Measurements from ENCODE around the gene TYK2. TPM values are rescaled to one million over a fixed set of nuclear protein-coding genes. Genes with fewer than 3 reads are reported as not detected.

Gene TYK2
- 100 to 1,000 TPM; 153 to 155 TPM for total RNA-seq

DNA sequence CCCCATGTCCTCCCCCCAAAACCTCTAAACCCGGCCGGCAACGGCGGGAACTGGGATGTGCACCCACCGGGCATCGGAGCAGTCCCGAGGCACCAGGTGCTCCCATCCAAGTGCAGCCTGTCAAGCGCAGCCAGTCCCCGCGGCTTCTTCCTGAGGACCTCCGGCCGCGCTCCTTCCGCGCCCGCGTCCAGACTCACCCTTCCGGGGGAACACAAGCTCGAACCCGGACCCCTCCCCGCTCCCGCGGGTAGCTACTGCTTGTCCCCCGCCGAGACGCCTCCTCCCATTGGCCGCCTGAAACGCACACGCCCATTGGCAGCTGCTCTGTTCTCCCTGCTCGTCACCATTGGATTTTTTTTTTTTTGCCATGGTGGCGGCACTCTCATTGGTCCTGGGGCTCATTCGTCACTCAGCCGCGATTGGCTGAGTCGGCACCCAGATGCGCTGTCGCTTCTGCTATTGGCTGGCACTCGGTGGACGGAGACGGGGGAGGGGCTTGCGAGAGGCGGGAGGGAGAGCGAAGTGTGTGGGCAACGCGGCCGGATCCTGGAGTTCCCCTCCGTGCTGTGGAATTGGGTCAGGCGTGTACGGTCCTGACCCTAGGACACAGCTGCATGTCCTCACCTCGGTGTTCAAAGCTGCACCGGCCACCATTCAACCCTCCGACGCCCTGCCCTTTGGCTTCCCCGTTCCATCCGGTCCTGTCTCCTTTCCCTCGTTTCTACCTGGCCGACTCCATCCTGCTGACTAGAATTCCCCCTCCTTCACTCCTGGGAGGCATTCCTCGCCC, at the start of gene TYK2:
Gene TYK2, minus strand, starts transcription at position 260 of the 790 bp plus-strand sequence. CDS start 2,166 bp downstream, outside the sequence.
- H3K9me3 Mint-ChIP-seq = no peaks in the 10 kb centered on the region
- H3K36me3 Mint-ChIP-seq = peaks cover 22% of the 10 kb centered on the region
- peak; percentile 97 for DNase-seq
- peak within 1 kb of the TSS; percentile 93 for H3K27ac Mint-ChIP-seq
- H3K4me1 Mint-ChIP-seq = peaks cover 14% of the 10 kb centered on the region
- peak within 1 kb of the TSS; percentile 88 for H3K4me3 Mint-ChIP-seq
- no peaks in the 10 kb centered on the region for H3K27me3 Mint-ChIP-seq

DNA sequence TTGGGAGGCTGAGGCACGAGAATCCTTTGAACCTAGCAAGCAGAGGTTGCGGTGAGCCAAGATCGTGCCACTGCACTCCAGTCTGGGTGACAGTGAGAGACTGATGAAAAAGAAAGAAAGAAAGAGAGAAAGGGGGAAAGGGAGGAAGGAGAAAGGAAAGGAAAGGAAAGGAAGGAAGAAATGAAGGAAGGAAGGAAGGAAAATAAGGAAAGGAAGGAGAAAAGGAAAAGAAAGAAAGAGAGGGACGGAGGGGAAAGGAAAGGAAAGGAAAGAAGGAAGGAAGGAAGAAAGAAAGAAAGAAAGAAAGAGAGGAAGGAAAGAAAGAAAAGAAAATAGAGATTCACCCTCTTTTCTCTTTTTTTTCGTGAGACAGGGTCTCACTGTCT, 48.6 kb upstream of the TYK2 start:
- Mint-ChIP-seq H3K9me3 (no peaks in the 10 kb centered on the region), H3K4me1 (peaks cover 64% of the 10 kb centered on the region), H3K27ac (no peak overlapping the region), H3K4me3 (no peak overlapping the region), H3K27me3 (peaks cover 56% of the 10 kb centered on the region), H3K36me3 (peaks cover 12% of the 10 kb centered on the region)
- DNase-seq = no peak

- no peaks in the 10 kb centered on the region for H3K9me3 Mint-ChIP-seq
- DNase-seq = no peak
- peaks cover 69% of the 10 kb centered on the region for H3K4me1 Mint-ChIP-seq
- peaks cover 72% of the 10 kb centered on the region for H3K27me3 Mint-ChIP-seq
- H3K36me3 Mint-ChIP-seq = peaks cover 12% of the 10 kb centered on the region
- H3K4me3 Mint-ChIP-seq = no peak overlapping the region
- peak overlapping the region; percentile 81 for H3K27ac Mint-ChIP-seq
These were observed 46.8 kb upstream of the TYK2 start for GRCh38 chr19:10427169-10427568.

DNA sequence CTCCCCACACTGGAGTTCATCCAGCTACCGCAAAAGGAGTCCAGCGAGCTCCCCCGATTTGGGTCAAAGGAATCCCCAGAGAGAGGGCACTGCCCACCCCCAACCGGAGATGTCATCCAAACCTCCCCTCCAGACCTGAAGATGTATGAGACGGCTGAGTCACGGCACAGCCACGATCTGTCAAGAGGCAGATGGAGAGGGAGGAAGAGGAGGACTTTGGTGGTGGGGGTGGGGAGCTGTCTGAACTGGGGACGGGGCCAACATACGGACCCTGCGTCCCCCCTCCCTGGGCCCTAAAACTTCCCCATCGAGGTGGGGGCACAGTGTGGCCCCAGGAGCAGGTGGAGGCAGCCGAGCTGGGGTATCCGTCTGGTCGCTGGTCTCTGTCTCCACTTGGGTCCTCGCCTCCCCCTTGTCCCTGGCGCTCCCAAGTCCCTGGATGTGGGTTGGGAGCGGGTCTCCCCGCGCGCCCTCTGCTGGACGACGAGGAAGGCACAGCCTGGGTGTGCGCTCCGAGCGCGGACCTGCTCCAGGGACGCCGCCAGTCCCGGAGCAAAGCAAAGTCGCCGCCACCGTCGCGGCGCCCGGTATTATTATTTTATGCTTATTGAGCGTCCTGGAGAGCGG, 43.8 kb upstream of the TYK2 start:
- peak overlapping the region; percentile 75 for H3K4me3 Mint-ChIP-seq
- H3K36me3 Mint-ChIP-seq = peaks cover 8% of the 10 kb centered on the region
- DNase-seq = peak; percentile 76
- no peaks in the 10 kb centered on the region for H3K9me3 Mint-ChIP-seq
- peaks cover 69% of the 10 kb centered on the region for H3K4me1 Mint-ChIP-seq
- H3K27ac Mint-ChIP-seq = peak overlapping the region; percentile 44
- peaks cover 68% of the 10 kb centered on the region for H3K27me3 Mint-ChIP-seq

GRCh38 chr19:10422846-10423245, 42.5 kb upstream of the TYK2 start:
- H3K4me3 Mint-ChIP-seq = no peak overlapping the region
- H3K9me3 Mint-ChIP-seq = no peaks in the 10 kb centered on the region
- H3K4me1 Mint-ChIP-seq = peaks cover 66% of the 10 kb centered on the region
- no peak for DNase-seq
- H3K36me3 Mint-ChIP-seq = peaks cover 5% of the 10 kb centered on the region
- H3K27ac Mint-ChIP-seq = no peak overlapping the region
- H3K27me3 Mint-ChIP-seq = peaks cover 65% of the 10 kb centered on the region

- H3K27ac Mint-ChIP-seq = no peak overlapping the region
- H3K4me1 Mint-ChIP-seq = peaks cover 62% of the 10 kb centered on the region
- H3K4me3 Mint-ChIP-seq = peak overlapping the region; percentile 73
- DNase-seq = no peak
- no peaks in the 10 kb centered on the region for H3K9me3 Mint-ChIP-seq
- H3K36me3 Mint-ChIP-seq = peaks cover 5% of the 10 kb centered on the region
- H3K27me3 Mint-ChIP-seq = peaks cover 64% of the 10 kb centered on the region
These were observed 41.7 kb upstream of the TYK2 start for GRCh38 chr19:10422046-10422461.

- Mint-ChIP-seq H3K9me3 (no peaks in the 10 kb centered on the region), H3K36me3 (peaks cover 5% of the 10 kb centered on the region), H3K4me3 (peak overlapping the region; percentile 73), H3K27ac (peak overlapping the region; percentile 27), H3K27me3 (peaks cover 69% of the 10 kb centered on the region), H3K4me1 (peaks cover 64% of the 10 kb centered on the region)
- no peak for DNase-seq
These were observed 41.1 kb upstream of the TYK2 start for GRCh38 chr19:10421240-10422045.

DNA sequence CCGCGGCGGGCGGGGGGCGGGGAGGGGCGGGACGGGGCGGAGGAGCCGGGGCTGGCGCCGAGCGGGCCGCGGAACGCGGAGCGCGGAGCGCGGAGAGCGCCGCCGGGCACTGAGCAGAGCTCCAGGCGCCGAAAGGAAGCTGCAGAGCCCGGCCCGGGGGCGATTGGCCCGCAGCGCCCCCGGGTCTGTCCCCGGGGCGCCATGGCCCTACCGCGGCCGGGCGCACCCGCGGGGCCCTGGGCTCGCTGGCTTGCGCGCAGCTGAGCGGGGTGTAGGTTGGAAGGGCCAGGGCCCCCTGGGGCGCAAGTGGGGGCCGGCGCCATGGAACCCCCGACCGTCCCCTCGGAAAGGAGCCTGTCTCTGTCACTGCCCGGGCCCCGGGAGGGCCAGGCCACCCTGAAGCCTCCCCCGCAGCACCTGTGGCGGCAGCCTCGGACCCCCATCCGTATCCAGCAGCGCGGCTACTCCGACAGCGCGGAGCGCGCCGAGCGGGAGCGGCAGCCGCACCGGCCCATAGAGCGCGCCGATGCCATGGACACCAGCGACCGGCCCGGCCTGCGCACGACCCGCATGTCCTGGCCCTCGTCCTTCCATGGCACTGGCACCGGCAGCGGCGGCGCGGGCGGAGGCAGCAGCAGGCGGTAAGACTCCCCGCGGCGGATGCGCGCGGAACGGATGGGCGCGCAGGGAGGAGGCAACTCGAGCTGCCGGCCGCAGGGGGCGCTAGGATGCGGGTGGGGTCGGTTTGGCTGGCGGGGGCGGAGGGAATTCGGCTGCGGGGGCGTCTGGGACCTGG, 40.3 kb upstream of the TYK2 start, which contains the start of gene PDE4A:
Gene PDE4A, plus strand, starts transcription at position 95 of the 796 bp plus-strand sequence. Its CDS starts 227 bp downstream, at position 322.
- H3K9me3 Mint-ChIP-seq = no peaks in the 10 kb centered on the region
- H3K4me1 Mint-ChIP-seq = peaks cover 64% of the 10 kb centered on the region
- H3K4me3 Mint-ChIP-seq = peak within 1 kb of the TSS; percentile 77
- peaks cover 5% of the 10 kb centered on the region for H3K36me3 Mint-ChIP-seq
- peak; percentile 80 for DNase-seq
- H3K27ac Mint-ChIP-seq = peak within 1 kb of the TSS; percentile 82
- peaks cover 70% of the 10 kb centered on the region for H3K27me3 Mint-ChIP-seq

GRCh38 chr19:10419646-10420443, 39.5 kb upstream of the TYK2 start:
- Mint-ChIP-seq H3K4me1 (peaks cover 57% of the 10 kb centered on the region), H3K4me3 (peak overlapping the region; percentile 77), H3K36me3 (peaks cover 3% of the 10 kb centered on the region), H3K9me3 (no peaks in the 10 kb centered on the region), H3K27ac (peak overlapping the region; percentile 82), H3K27me3 (peaks cover 62% of the 10 kb centered on the region)
- DNase-seq = peak; percentile 69

DNA sequence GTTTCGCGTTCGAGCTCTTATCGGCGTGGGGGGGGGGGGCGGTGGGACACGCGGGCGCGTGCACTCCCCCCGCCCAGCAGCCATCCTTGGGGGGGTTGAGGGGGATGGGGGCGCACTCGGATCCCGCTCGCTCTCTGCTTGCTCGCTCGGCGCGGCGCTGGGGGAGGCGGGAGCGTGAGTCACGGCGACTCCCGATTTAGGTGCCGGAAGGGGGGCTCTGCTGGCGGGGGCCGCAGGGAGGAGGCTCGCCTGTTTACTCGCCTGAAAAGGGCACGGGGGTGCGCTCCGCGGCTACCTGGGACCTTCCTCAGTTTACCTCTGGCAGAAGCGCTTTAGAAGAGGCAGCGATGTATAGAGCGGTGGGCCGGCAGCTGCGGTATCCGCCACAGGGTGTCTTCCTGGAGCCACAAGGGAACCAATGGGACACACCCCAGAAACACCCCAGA, 38.9 kb upstream of the TYK2 start:
- H3K4me3 Mint-ChIP-seq = peak overlapping the region; percentile 77
- H3K36me3 Mint-ChIP-seq = peaks cover 3% of the 10 kb centered on the region
- peaks cover 62% of the 10 kb centered on the region for H3K27me3 Mint-ChIP-seq
- H3K4me1 Mint-ChIP-seq = peaks cover 53% of the 10 kb centered on the region
- DNase-seq = peak; percentile 72
- H3K9me3 Mint-ChIP-seq = no peaks in the 10 kb centered on the region
- peak overlapping the region; percentile 82 for H3K27ac Mint-ChIP-seq

DNA sequence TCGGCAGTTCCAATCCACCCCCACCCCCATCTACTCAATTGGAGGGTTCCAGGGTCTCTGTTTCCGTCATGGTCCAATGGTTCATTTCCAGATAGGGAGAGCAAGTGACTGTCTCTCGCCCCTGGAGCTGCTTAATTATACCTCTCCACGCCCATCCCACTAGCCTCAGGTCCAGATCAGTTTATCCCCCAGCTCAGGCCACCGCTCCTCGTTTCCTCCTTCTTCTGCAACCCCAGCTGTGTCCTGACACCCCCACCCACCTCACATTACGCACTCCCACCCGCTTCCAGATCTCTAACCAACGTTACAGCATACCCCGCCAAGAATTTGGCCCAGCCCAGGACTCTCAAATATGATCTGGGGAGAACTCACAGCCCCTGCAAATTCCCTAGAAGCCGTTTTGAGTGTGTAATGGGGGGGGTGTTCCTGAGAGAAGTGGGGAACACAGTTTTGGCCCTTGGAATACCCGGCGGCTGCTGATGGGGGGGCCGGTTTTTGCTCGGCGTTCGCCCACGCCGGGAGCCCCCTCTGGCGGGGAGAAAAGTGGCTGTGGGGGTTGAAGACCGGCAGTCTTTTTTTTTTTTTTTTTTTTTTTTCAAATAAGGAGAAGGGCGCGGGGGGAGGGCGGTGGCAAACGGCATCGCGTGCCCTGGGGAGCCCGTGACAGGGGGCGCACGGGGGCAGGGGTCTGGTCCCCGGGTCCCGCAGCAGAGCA, 38.3 kb upstream of the TYK2 start:
- Mint-ChIP-seq H3K27me3 (peaks cover 56% of the 10 kb centered on the region), H3K4me3 (peak overlapping the region; percentile 70), H3K4me1 (peaks cover 49% of the 10 kb centered on the region), H3K27ac (peak overlapping the region; percentile 12), H3K9me3 (no peaks in the 10 kb centered on the region), H3K36me3 (peaks cover 3% of the 10 kb centered on the region)
- no peak for DNase-seq

- H3K27ac Mint-ChIP-seq = peak overlapping the region; percentile 12
- no peaks in the 10 kb centered on the region for H3K9me3 Mint-ChIP-seq
- H3K27me3 Mint-ChIP-seq = peaks cover 51% of the 10 kb centered on the region
- no peak for DNase-seq
- peaks cover 46% of the 10 kb centered on the region for H3K4me1 Mint-ChIP-seq
- peak overlapping the region; percentile 70 for H3K4me3 Mint-ChIP-seq
- H3K36me3 Mint-ChIP-seq = peaks cover 3% of the 10 kb centered on the region
These were observed 37.8 kb upstream of the TYK2 start for GRCh38 chr19:10418235-10418484.

- Mint-ChIP-seq H3K4me1 (peaks cover 47% of the 10 kb centered on the region), H3K9me3 (no peaks in the 10 kb centered on the region), H3K36me3 (peaks cover 3% of the 10 kb centered on the region), H3K4me3 (peak overlapping the region; percentile 70), H3K27me3 (peaks cover 48% of the 10 kb centered on the region), H3K27ac (no peak overlapping the region)
- no peak for DNase-seq
These were observed 37.3 kb upstream of the TYK2 start for GRCh38 chr19:10417541-10418234.

All from activated naive CD8-positive, alpha-beta T cell treated with anti-CD3 and anti-CD28 coated beads for 36 hours (primary cell).